ENCODE results near the gene SVOPL.
"Not testable (repeated sequence)": the region's sequence is repeated elsewhere in the genome, so short reads cannot be mapped to it uniquely, and the experiment has no call there.

The SVOPL gene

GRCh38 chr7:138699661-138700060 lies 1.5 kb downstream of the SVOPL start:
- DNase-seq (ENCODE audit: low read depth) = no peak

GRCh38 chr7:138698281-138698680 lies 2.9 kb downstream of the SVOPL start:
- DNase-seq (ENCODE audit: low read depth) = no peak

GRCh38 chr7:138697535-138698182 lies 3.5 kb downstream of the SVOPL start:
- no peak for DNase-seq (ENCODE audit: low read depth)

GRCh38 chr7:138695776-138696175 lies 5.4 kb downstream of the SVOPL start:
- not testable (repeated sequence) for DNase-seq (ENCODE audit: low read depth)

GRCh38 chr7:138695106-138695505 lies 6.1 kb downstream of the SVOPL start:
- DNase-seq (ENCODE audit: low read depth) = no peak

- DNase-seq (ENCODE audit: low read depth) = no peak
These were observed 10.0 kb downstream of the SVOPL start for GRCh38 chr7:138691178-138691577.

- DNase-seq (ENCODE audit: low read depth) = no peak
These were observed 10.7 kb downstream of the SVOPL start for GRCh38 chr7:138690495-138690894.

- DNase-seq (ENCODE audit: low read depth) = not testable (repeated sequence)
These were observed 13.1 kb downstream of the SVOPL start for GRCh38 chr7:138688037-138688436.

- DNase-seq (ENCODE audit: low read depth) = no peak
These were observed 16.8 kb downstream of the SVOPL start for GRCh38 chr7:138684340-138684739.

- no peak for DNase-seq (ENCODE audit: low read depth)
These were observed 21.4 kb downstream of the SVOPL start for GRCh38 chr7:138679793-138680192.

- no peak for DNase-seq (ENCODE audit: low read depth)
These were observed 30.6 kb downstream of the SVOPL start for GRCh38 chr7:138670594-138670993.

- DNase-seq (ENCODE audit: low read depth) = no peak
These were observed 31.8 kb downstream of the SVOPL start for GRCh38 chr7:138669364-138669763.

GRCh38 chr7:138668946-138669345 lies 32.2 kb downstream of the SVOPL start:
- no peak for DNase-seq (ENCODE audit: low read depth)

GRCh38 chr7:138668229-138668596 lies 32.9 kb downstream of the SVOPL start:
- no peak for DNase-seq (ENCODE audit: low read depth)

- DNase-seq (ENCODE audit: low read depth) = no peak
These were observed 33.5 kb downstream of the SVOPL start for GRCh38 chr7:138667535-138668228.

GRCh38 chr7:138666385-138666784 lies 34.8 kb downstream of the SVOPL start:
- DNase-seq (ENCODE audit: low read depth) = no peak

GRCh38 chr7:138665669-138666140 lies 35.5 kb downstream of the SVOPL start:
- DNase-seq (ENCODE audit: low read depth) = no peak

GRCh38 chr7:138665249-138665648 lies 35.9 kb downstream of the SVOPL start:
- no peak for DNase-seq (ENCODE audit: low read depth)

GRCh38 chr7:138663725-138664710 lies 37.1 kb downstream of the SVOPL start:
- no peak for DNase-seq (ENCODE audit: low read depth)

- DNase-seq (ENCODE audit: low read depth) = no peak
These were observed 38.2 kb downstream of the SVOPL start for GRCh38 chr7:138662991-138663320.

GRCh38 chr7:138662076-138662990 lies 38.8 kb downstream of the SVOPL start:
- no peak for DNase-seq (ENCODE audit: low read depth)

Measured in ELR (cell line).